ENCODE results near the gene ASMT. TPM values are rescaled to one million over a fixed set of nuclear protein-coding genes. Genes with fewer than 3 reads are reported as not detected.
"Not testable (repeated sequence)": the region's sequence is repeated elsewhere in the genome, so short reads cannot be mapped to it uniquely, and the experiment has no call there.

ASMT gene
- polyA plus RNA-seq, 2 donors = 0.06 to 0.26 TPM

GRCh38 chrX:1606496-1606895, 8.4 kb upstream of the ASMT start:
- Histone ChIP-seq H3K36me3 (ENCODE audit: control insufficient read depth in 2 of 2, insufficient read depth in 2 of 2, low read length in 1 of 2) (peaks cover 6 to 7% of the 10 kb centered on the region in 2 donors), H3K27ac (ENCODE audit: low read depth in 2 of 2, low read length in 1 of 2) (no peak overlapping the region), H3K4me1 (ENCODE audit: control insufficient read depth in 2 of 2, insufficient read depth in 2 of 2, low read length in 1 of 2) (no peaks in the 10 kb centered on the region), H3K4me3 (ENCODE audit: low read depth in 1 of 2, low read length in 2 of 2) (no peak overlapping the region), H3K9me3 (ENCODE audit: control insufficient read depth in 2 of 2, insufficient read depth in 1 of 2, low read depth in 1 of 2, low read length in 1 of 2) (peaks cover 0 to 7% of the 10 kb centered on the region in 2 donors), H3K27me3 (ENCODE audit: control insufficient read depth in 1 of 2, insufficient read depth in 2 of 2, low read length in 2 of 2) (no peaks in the 10 kb centered on the region)
- 93 to 94% methylated on average over 11 of the region's 11 CpGs for WGBS, 2 donors

GRCh38 chrX:1609311-1609710, 5.5 kb upstream of the ASMT start:
- peaks cover 0 to under 1% of the 10 kb centered on the region in 2 donors for H3K36me3 ChIP-seq (ENCODE audit: control insufficient read depth in 2 of 2, insufficient read depth in 2 of 2, low read length in 1 of 2)
- H3K9me3 ChIP-seq (ENCODE audit: control insufficient read depth in 2 of 2, insufficient read depth in 1 of 2, low read depth in 1 of 2, low read length in 1 of 2) = no peaks in the 10 kb centered on the region
- H3K4me1 ChIP-seq (ENCODE audit: control insufficient read depth in 2 of 2, insufficient read depth in 2 of 2, low read length in 1 of 2) = no peaks in the 10 kb centered on the region
- H3K4me3 ChIP-seq (ENCODE audit: low read depth in 1 of 2, low read length in 2 of 2) = no peak overlapping the region
- WGBS, 2 donors = 80 to 95% methylated on average over 9 to 11 of the region's 11 CpGs
- H3K27ac ChIP-seq (ENCODE audit: low read depth in 2 of 2, low read length in 1 of 2) = no peak overlapping the region
- no peaks in the 10 kb centered on the region for H3K27me3 ChIP-seq (ENCODE audit: control insufficient read depth in 1 of 2, insufficient read depth in 2 of 2, low read length in 2 of 2)

DNA sequence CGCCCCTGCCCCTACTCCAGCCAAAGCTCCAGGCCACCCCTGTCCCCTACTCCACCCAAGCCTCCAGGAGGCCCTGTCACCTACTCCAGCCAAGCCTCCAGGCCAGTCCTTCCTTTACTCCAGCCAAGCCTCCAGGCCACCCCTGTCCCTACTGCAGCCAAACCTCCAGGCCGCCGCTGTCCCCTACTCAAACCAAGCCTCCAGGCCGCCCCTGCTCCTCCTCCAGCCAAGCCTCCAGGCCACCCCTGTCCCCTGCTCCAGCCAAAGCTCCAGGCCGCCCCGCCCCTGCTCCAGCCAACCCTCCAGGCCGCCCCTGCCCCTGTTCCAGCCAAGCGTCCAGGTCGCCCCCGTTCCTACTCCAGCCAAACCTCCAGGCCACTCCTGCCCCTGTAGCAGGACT, 5.1 kb upstream of the ASMT start:
- Histone ChIP-seq H3K27ac (ENCODE audit: low read depth in 2 of 2, low read length in 1 of 2) (no peak overlapping the region), H3K4me1 (ENCODE audit: control insufficient read depth in 2 of 2, insufficient read depth in 2 of 2, low read length in 1 of 2) (no peaks in the 10 kb centered on the region), H3K4me3 (ENCODE audit: low read depth in 1 of 2, low read length in 2 of 2) (no peak overlapping the region), H3K36me3 (ENCODE audit: control insufficient read depth in 2 of 2, insufficient read depth in 2 of 2, low read length in 1 of 2) (no peaks in the 10 kb centered on the region), H3K27me3 (ENCODE audit: control insufficient read depth in 1 of 2, insufficient read depth in 2 of 2, low read length in 2 of 2) (no peaks in the 10 kb centered on the region), H3K9me3 (ENCODE audit: control insufficient read depth in 2 of 2, insufficient read depth in 1 of 2, low read depth in 1 of 2, low read length in 1 of 2) (no peaks in the 10 kb centered on the region)
- 89 to 90% methylated on average over 9 to 10 of the region's 10 CpGs for WGBS, 2 donors

- no peaks in the 10 kb centered on the region for H3K9me3 ChIP-seq (ENCODE audit: control insufficient read depth in 2 of 2, insufficient read depth in 1 of 2, low read depth in 1 of 2, low read length in 1 of 2)
- no peaks in the 10 kb centered on the region for H3K36me3 ChIP-seq (ENCODE audit: control insufficient read depth in 2 of 2, insufficient read depth in 2 of 2, low read length in 1 of 2)
- no peaks in the 10 kb centered on the region for H3K27me3 ChIP-seq (ENCODE audit: control insufficient read depth in 1 of 2, insufficient read depth in 2 of 2, low read length in 2 of 2)
- no peak overlapping the region for H3K27ac ChIP-seq (ENCODE audit: low read depth in 2 of 2, low read length in 1 of 2)
- 77 to 80% methylated on average over 15 of the region's 15 CpGs for WGBS, 2 donors
- no peaks in the 10 kb centered on the region for H3K4me1 ChIP-seq (ENCODE audit: control insufficient read depth in 2 of 2, insufficient read depth in 2 of 2, low read length in 1 of 2)
- H3K4me3 ChIP-seq (ENCODE audit: low read depth in 1 of 2, low read length in 2 of 2) = no peak overlapping the region
Observed at GRCh38 chrX:1610166-1610565, 4.7 kb upstream of the ASMT start.

- WGBS, 2 donors = 80 to 83% methylated on average over 12 of the region's 12 CpGs
- H3K4me1 ChIP-seq (ENCODE audit: control insufficient read depth in 2 of 2, insufficient read depth in 2 of 2, low read length in 1 of 2) = no peaks in the 10 kb centered on the region
- no peaks in the 10 kb centered on the region for H3K36me3 ChIP-seq (ENCODE audit: control insufficient read depth in 2 of 2, insufficient read depth in 2 of 2, low read length in 1 of 2)
- H3K4me3 ChIP-seq (ENCODE audit: low read depth in 1 of 2, low read length in 2 of 2) = no peak overlapping the region
- H3K27ac ChIP-seq (ENCODE audit: low read depth in 2 of 2, low read length in 1 of 2) = no peak overlapping the region
- H3K9me3 ChIP-seq (ENCODE audit: control insufficient read depth in 2 of 2, insufficient read depth in 1 of 2, low read depth in 1 of 2, low read length in 1 of 2) = no peaks in the 10 kb centered on the region
- H3K27me3 ChIP-seq (ENCODE audit: control insufficient read depth in 1 of 2, insufficient read depth in 2 of 2, low read length in 2 of 2) = no peaks in the 10 kb centered on the region
Observed at GRCh38 chrX:1610736-1611135, 4.1 kb upstream of the ASMT start.

GRCh38 chrX:1612641-1613286, 2.1 kb upstream of the ASMT start:
- Histone ChIP-seq H3K27me3 (ENCODE audit: control insufficient read depth in 1 of 2, insufficient read depth in 2 of 2, low read length in 2 of 2) (no peaks in the 10 kb centered on the region), H3K4me3 (ENCODE audit: low read depth in 1 of 2, low read length in 2 of 2) (no peak overlapping the region), H3K27ac (ENCODE audit: low read depth in 2 of 2, low read length in 1 of 2) (no peak overlapping the region), H3K36me3 (ENCODE audit: control insufficient read depth in 2 of 2, insufficient read depth in 2 of 2, low read length in 1 of 2) (no peaks in the 10 kb centered on the region), H3K9me3 (ENCODE audit: control insufficient read depth in 2 of 2, insufficient read depth in 1 of 2, low read depth in 1 of 2, low read length in 1 of 2) (no peaks in the 10 kb centered on the region), H3K4me1 (ENCODE audit: control insufficient read depth in 2 of 2, insufficient read depth in 2 of 2, low read length in 1 of 2) (no peaks in the 10 kb centered on the region)
- WGBS, 2 donors = 86 to 89% methylated on average over 5 of the region's 5 CpGs

GRCh38 chrX:1618689-1619088, 3.8 kb downstream of the ASMT start:
- Histone ChIP-seq H3K36me3 (ENCODE audit: control insufficient read depth in 2 of 2, insufficient read depth in 2 of 2, low read length in 1 of 2) (no peaks in the 10 kb centered on the region), H3K4me1 (ENCODE audit: control insufficient read depth in 2 of 2, insufficient read depth in 2 of 2, low read length in 1 of 2) (no peaks in the 10 kb centered on the region), H3K27ac (ENCODE audit: low read depth in 2 of 2, low read length in 1 of 2) (no peak overlapping the region), H3K27me3 (ENCODE audit: control insufficient read depth in 1 of 2, insufficient read depth in 2 of 2, low read length in 2 of 2) (no peaks in the 10 kb centered on the region), H3K4me3 (ENCODE audit: low read depth in 1 of 2, low read length in 2 of 2) (no peak overlapping the region), H3K9me3 (ENCODE audit: control insufficient read depth in 2 of 2, insufficient read depth in 1 of 2, low read depth in 1 of 2, low read length in 1 of 2) (no peaks in the 10 kb centered on the region)
- whole genome bisulfite sequencing, 2 donors = 55 to 62% methylated on average over 4 of the region's 4 CpGs

GRCh38 chrX:1623691-1624090, 8.8 kb downstream of the ASMT start:
- WGBS, 2 donors = 78 to 82% methylated on average over 21 of the region's 21 CpGs
- Histone ChIP-seq H3K27me3 (ENCODE audit: control insufficient read depth in 1 of 2, insufficient read depth in 2 of 2, low read length in 2 of 2) (no peaks in the 10 kb centered on the region), H3K27ac (ENCODE audit: low read depth in 2 of 2, low read length in 1 of 2) (no peak overlapping the region), H3K36me3 (ENCODE audit: control insufficient read depth in 2 of 2, insufficient read depth in 2 of 2, low read length in 1 of 2) (no peaks in the 10 kb centered on the region), H3K9me3 (ENCODE audit: control insufficient read depth in 2 of 2, insufficient read depth in 1 of 2, low read depth in 1 of 2, low read length in 1 of 2) (no peaks in the 10 kb centered on the region), H3K4me1 (ENCODE audit: control insufficient read depth in 2 of 2, insufficient read depth in 2 of 2, low read length in 1 of 2) (no peaks in the 10 kb centered on the region), H3K4me3 (ENCODE audit: low read depth in 1 of 2, low read length in 2 of 2) (no peak overlapping the region)

DNA sequence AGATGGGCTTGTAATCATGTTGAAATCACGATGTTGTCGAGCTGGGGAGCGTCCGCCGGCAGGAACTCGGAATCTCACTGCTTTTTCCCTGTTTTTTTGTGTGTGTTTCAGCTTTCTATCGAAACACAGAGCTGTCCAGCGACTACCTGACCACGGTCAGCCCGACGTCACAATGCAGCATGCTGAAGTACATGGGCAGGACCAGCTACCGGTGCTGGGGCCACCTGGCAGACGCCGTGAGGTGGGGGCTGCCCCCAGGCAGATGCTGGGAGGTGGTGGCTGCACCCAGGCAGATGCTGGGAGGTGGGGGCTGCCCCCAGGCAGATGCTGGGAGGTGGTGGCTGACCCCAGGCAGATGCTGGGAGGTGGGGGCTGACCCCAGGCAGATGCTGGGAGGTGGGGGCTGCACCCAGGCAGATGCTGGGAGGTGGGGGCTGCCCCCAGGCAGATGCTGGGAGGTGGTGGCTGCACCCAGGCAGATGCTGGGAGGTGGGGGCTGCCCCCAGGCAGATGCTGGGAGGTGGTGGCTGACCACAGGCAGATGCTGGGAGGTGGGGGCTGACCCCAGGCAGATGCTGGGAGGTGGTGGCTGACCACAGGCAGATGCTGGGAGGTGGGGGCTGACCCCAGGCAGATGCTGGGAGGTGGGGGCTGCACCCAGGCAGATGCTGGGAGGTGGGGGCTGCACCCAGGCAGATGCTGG, 9.4 kb downstream of the ASMT start:
- WGBS, 2 donors = 85 to 87% methylated on average over 14 of the region's 14 CpGs
- not testable (repeated sequence) for H3K36me3 ChIP-seq (ENCODE audit: control insufficient read depth in 2 of 2, insufficient read depth in 2 of 2, low read length in 1 of 2); H3K27ac ChIP-seq (ENCODE audit: low read depth in 2 of 2, low read length in 1 of 2); H3K9me3 ChIP-seq (ENCODE audit: control insufficient read depth in 2 of 2, insufficient read depth in 1 of 2, low read depth in 1 of 2, low read length in 1 of 2); H3K4me3 ChIP-seq (ENCODE audit: low read depth in 1 of 2, low read length in 2 of 2); H3K27me3 ChIP-seq (ENCODE audit: control insufficient read depth in 1 of 2, insufficient read depth in 2 of 2, low read length in 2 of 2); H3K4me1 ChIP-seq (ENCODE audit: control insufficient read depth in 2 of 2, insufficient read depth in 2 of 2, low read length in 1 of 2)

GRCh38 chrX:1624861-1625215, 10.0 kb downstream of the ASMT start:
- 91 to 94% methylated on average over 7 of the region's 7 CpGs for WGBS, 2 donors

More at GRCh38 chrX:1624861-1625215, 10.0 kb downstream of the ASMT start:
- not testable (repeated sequence) for H3K9me3 ChIP-seq (ENCODE audit: control insufficient read depth in 2 of 2, insufficient read depth in 1 of 2, low read depth in 1 of 2, low read length in 1 of 2); H3K27me3 ChIP-seq (ENCODE audit: control insufficient read depth in 1 of 2, insufficient read depth in 2 of 2, low read length in 2 of 2); H3K36me3 ChIP-seq (ENCODE audit: control insufficient read depth in 2 of 2, insufficient read depth in 2 of 2, low read length in 1 of 2); H3K27ac ChIP-seq (ENCODE audit: low read depth in 2 of 2, low read length in 1 of 2); H3K4me3 ChIP-seq (ENCODE audit: low read depth in 1 of 2, low read length in 2 of 2); H3K4me1 ChIP-seq (ENCODE audit: control insufficient read depth in 2 of 2, insufficient read depth in 2 of 2, low read length in 1 of 2)

Data from esophagus (tissue), 2 donors.